OCI-LY3 (cell line): ENCODE results near the gene C16orf86.

Experiments used
- H2AFZ ChIP-seq: fragments of 200-600, 300-600 bp; shearing (Covaris generic); 2 replicates; pipeline ENCODE4 v1.6.0; 2014; ENCODE audit warnings: antibody characterized with exemption, low read depth, low read length
- H3K27ac ChIP-seq: fragments of 200-600, 300-600 bp; sonication (generic); 2 replicates; pipeline ENCODE4 v1.5.1; 2014; ENCODE audit warnings: mild to moderate bottlenecking, low read length, moderate library complexity, mixed read lengths
- H3K27me3 ChIP-seq: fragments of 200-600, 300-600 bp; sonication (generic); 2 replicates; pipeline ENCODE4 v1.6.1; 2014; ENCODE audit warnings: low read depth, low read length, mixed read lengths
- H3K36me3 ChIP-seq: fragments of 200-600, 300-600 bp; sonication (generic); replicated peaks from 2 replicates; pipeline ENCODE3; 2014; ENCODE audit warnings: low read depth, low read length, mixed read lengths
- H3K4me1 ChIP-seq: fragments of 300-600, 200-600 bp; sonication (generic); 2 replicates; pipeline ENCODE4 v1.6.1; 2014; ENCODE audit warnings: low read length, mixed read lengths
- H3K4me2 ChIP-seq: fragments of 200-600, 300-600 bp; sonication (generic); 2 replicates; pipeline ENCODE4 v1.6.1; 2014; ENCODE audit warnings: low read length, mixed read lengths
- H3K4me3 ChIP-seq: fragments of 300-600, 200-600 bp; sonication (generic); 2 replicates; pipeline ENCODE4 v1.5.1; 2014; ENCODE audit warnings: antibody characterized with exemption, mild to moderate bottlenecking, low read length, moderate library complexity
- H3K79me2 ChIP-seq: fragments of 300-600, 200-600 bp; shearing (Covaris generic); 2 replicates; pipeline ENCODE4 v1.6.1; 2014; ENCODE audit warnings: mild to moderate bottlenecking, low read length, mixed read lengths
- H3K9ac ChIP-seq: fragments of 300-600, 200-600 bp; shearing (Covaris generic); 2 replicates; pipeline ENCODE4 v1.6.0; 2014; ENCODE audit warnings: mild to moderate bottlenecking, low read length, moderate library complexity
- H3K9me3 ChIP-seq: fragments of 200-600, 300-600 bp; shearing (Covaris generic); 2 replicates; pipeline ENCODE4 v1.6.1; 2014; ENCODE audit warnings: low read length, mixed read lengths; ENCODE audit not compliant: insufficient read depth
- H4K20me1 ChIP-seq: fragments of 200-600, 300-600 bp; sonication (generic); 2 replicates; pipeline ENCODE4 v1.6.1; 2016; ENCODE audit warnings: low read length, mixed read lengths; ENCODE audit not compliant: insufficient read depth
- EZH2phosphoT487 ChIP-seq: fragments of 200-600 bp; shearing (Covaris generic); IDR thresholded peaks from 2 replicates; pipeline ENCODE4 v1.6.1; 2018; ENCODE audit warnings: antibody characterized with exemption, mixed run types, low read depth
- TF ChIP-seq, protein P1 (sequence below): fragments of 200-600, 300-600 bp; sonication (generic); IDR thresholded peaks from 2 replicates; pipeline ENCODE4 v1.5.1; 2014; ENCODE audit warnings: antibody characterized with exemption, low read length, low read depth

The C16orf86 gene

GRCh38 chr16:67666559-67667452, at the start of gene C16orf86, which contains the start of gene ENKD1:
Gene C16orf86 (plus strand): TSS chr16:67666814. CDS start chr16:67666971, 157 bp downstream.
Gene ENKD1 (minus strand): TSS chr16:67666750. CDS start chr16:67666442, 308 bp downstream.
- Histone ChIP-seq H4K20me1 (no peaks in the 10 kb centered on the region), H3K4me1 (peaks cover 38% of the 10 kb centered on the region), H3K9me3 (no peaks in the 10 kb centered on the region), H3K27me3 (no peaks in the 10 kb centered on the region), H3K79me2 (no peaks in the 10 kb centered on the region), H3K4me2 (peak within 1 kb of the TSS; percentile 99), H2AFZ (peak within 1 kb of the TSS; percentile 80), H3K4me3 (peak within 1 kb of the TSS; percentile 92), H3K9ac (peak within 1 kb of the TSS; percentile 94), H3K36me3 (no peaks in the 10 kb centered on the region), H3K27ac (peak within 1 kb of the TSS; percentile 85)
- no peak for TF ChIP-seq EZH2phosphoT487
- TF ChIP-seq, protein P1, sequence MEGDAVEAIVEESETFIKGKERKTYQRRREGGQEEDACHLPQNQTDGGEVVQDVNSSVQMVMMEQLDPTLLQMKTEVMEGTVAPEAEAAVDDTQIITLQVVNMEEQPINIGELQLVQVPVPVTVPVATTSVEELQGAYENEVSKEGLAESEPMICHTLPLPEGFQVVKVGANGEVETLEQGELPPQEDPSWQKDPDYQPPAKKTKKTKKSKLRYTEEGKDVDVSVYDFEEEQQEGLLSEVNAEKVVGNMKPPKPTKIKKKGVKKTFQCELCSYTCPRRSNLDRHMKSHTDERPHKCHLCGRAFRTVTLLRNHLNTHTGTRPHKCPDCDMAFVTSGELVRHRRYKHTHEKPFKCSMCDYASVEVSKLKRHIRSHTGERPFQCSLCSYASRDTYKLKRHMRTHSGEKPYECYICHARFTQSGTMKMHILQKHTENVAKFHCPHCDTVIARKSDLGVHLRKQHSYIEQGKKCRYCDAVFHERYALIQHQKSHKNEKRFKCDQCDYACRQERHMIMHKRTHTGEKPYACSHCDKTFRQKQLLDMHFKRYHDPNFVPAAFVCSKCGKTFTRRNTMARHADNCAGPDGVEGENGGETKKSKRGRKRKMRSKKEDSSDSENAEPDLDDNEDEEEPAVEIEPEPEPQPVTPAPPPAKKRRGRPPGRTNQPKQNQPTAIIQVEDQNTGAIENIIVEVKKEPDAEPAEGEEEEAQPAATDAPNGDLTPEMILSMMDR: no peak

DNA sequence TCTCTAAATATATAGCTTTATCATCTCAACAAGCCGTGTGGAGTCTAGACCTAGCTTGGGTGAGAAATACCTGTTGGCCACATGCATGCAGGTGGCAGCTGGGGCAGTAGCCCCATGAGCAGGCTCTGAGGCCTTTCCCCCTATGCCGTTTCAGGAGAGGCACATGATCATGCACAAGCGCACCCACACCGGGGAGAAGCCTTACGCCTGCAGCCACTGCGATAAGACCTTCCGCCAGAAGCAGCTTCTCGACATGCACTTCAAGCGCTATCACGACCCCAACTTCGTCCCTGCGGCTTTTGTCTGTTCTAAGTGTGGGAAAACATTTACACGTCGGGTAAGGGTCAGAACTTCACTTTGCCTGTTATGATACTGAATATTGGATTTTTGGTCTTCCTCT, 38.4 kb upstream of the C16orf86 start:
- Histone ChIP-seq H3K9me3 (no peaks in the 10 kb centered on the region), H3K27me3 (no peaks in the 10 kb centered on the region), H3K4me3 (no peak overlapping the region), H2AFZ (no peak overlapping the region), H4K20me1 (no peaks in the 10 kb centered on the region), H3K79me2 (no peaks in the 10 kb centered on the region), H3K4me2 (no peak overlapping the region), H3K4me1 (no peaks in the 10 kb centered on the region), H3K27ac (no peak overlapping the region), H3K9ac (no peak overlapping the region), H3K36me3 (peaks cover 40% of the 10 kb centered on the region)
- no peak for TF ChIP-seq EZH2phosphoT487
- TF ChIP-seq, protein P1: no peak

DNA sequence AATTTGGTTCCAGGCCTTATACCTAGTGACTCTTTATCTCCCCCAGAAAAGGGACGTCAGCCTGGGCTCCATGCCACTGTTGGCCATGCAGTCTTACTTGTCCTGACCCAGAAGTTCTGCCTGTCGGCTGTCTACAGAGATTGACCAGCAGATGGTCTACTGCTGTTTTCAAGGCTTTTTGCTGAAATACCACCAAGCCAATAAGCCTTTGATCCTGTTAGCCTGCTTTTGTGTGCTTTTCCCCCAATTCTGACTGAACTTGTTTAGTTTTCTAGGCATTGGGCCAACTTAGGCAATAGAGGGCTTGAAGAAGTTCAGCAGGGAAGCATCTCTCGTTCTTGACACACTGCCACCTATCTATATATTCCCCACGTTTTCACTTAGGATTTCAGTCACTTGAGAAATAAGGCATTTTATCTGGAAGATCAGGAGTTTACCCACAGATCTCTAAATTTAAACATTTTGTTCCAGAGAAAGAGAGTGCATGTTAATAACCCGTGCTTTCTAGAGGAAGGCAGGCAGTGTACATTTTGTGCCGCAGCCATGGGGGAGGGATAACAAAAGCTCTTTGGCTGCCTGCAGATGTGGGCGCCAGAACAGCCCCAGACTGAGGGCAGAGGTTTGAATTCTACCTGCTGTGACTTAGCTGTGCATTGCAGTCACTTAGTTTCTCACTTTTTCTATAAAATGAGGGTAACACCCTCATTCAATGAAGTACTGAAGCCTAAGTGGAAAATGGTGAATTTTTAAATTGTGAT, 34.0 kb upstream of the C16orf86 start:
- no peaks in the 10 kb centered on the region for H3K27me3 ChIP-seq
- peaks cover 31% of the 10 kb centered on the region for H3K36me3 ChIP-seq
- TF ChIP-seq EZH2phosphoT487: no peak
- TF ChIP-seq, protein P1: no peak
- H3K79me2 ChIP-seq: no peaks in the 10 kb centered on the region
- no peak overlapping the region for H3K4me3 ChIP-seq
- no peaks in the 10 kb centered on the region for H3K9me3 ChIP-seq
- H3K27ac ChIP-seq: no peak overlapping the region
- H2AFZ ChIP-seq: no peak overlapping the region
- no peaks in the 10 kb centered on the region for H3K4me1 ChIP-seq
- H3K4me2 ChIP-seq: no peak overlapping the region
- no peaks in the 10 kb centered on the region for H4K20me1 ChIP-seq
- no peak overlapping the region for H3K9ac ChIP-seq

DNA sequence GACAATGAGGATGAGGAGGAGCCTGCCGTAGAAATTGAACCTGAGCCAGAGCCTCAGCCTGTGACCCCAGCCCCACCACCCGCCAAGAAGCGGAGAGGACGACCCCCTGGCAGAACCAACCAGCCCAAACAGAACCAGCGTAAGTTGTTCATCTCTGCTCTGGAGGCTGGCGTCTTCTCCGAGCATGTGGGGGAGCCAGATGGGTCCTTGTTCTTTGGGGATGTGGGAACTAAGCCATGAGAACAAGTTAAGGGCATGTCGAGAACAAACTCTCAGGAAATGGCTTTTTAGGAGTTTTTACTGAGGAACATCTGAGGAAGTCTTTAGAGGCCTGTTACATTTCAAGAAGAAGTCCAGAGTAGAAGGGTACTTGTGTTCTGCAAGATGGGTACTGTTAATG, 29.9 kb upstream of the C16orf86 start:
- TF ChIP-seq, protein P1: no peak
- TF ChIP-seq EZH2phosphoT487: no peak
- Histone ChIP-seq H3K27me3 (no peaks in the 10 kb centered on the region), H3K36me3 (peaks cover 34% of the 10 kb centered on the region), H2AFZ (no peak overlapping the region), H3K4me1 (no peaks in the 10 kb centered on the region), H3K27ac (no peak overlapping the region), H3K79me2 (no peaks in the 10 kb centered on the region), H4K20me1 (no peaks in the 10 kb centered on the region), H3K9me3 (no peaks in the 10 kb centered on the region), H3K9ac (no peak overlapping the region), H3K4me2 (no peak overlapping the region), H3K4me3 (no peak overlapping the region)
